ENCODE measurements around the gene NAV3. TPM values are rescaled to one million over a fixed set of nuclear protein-coding genes. Genes with fewer than 3 reads are reported as not detected.

The NAV3 gene
- total and polyA plus RNA-seq, 2 experiments from 2014 or later: 1.2 to 9.0 TPM

GRCh38 chr12:77850698-77851097, 20.0 kb downstream of the NAV3 start:
- no peak overlapping the region for H3K27ac ChIP-seq
- H3K36me3 ChIP-seq: no peaks in the 10 kb centered on the region
- TF ChIP-seq CTCF (IDR thresholded peaks at IDR 0.05; ENCODE audit: low read depth, low read length): no peak
- no peak overlapping the region for H3K4me3 ChIP-seq
- no peak for DNase-seq (ENCODE audit: low read depth in 1 of 2, low spot score in 1 of 2)
- H3K9me3 ChIP-seq (ENCODE audit: low read depth): no peaks in the 10 kb centered on the region
- H3K27me3 ChIP-seq: no peaks in the 10 kb centered on the region
- no peaks in the 10 kb centered on the region for H3K4me1 ChIP-seq (ENCODE audit: low read depth)

- no peak for TF ChIP-seq CTCF (IDR thresholded peaks at IDR 0.05; ENCODE audit: low read depth, low read length)
Measured at GRCh38 chr12:77855548-77855947, 24.9 kb downstream of the NAV3 start.

GRCh38 chr12:77861317-77861716, 30.6 kb downstream of the NAV3 start:
- Histone ChIP-seq H3K9me3 (ENCODE audit: low read depth) (no peaks in the 10 kb centered on the region), H3K27me3 (no peaks in the 10 kb centered on the region), H3K27ac (no peak overlapping the region), H3K4me3 (no peak overlapping the region), H3K4me1 (ENCODE audit: low read depth) (no peaks in the 10 kb centered on the region), H3K36me3 (no peaks in the 10 kb centered on the region)
- TF ChIP-seq CTCF (IDR thresholded peaks at IDR 0.05; ENCODE audit: low read depth, low read length): no peak
- DNase-seq (ENCODE audit: low read depth in 1 of 2, low spot score in 1 of 2): no peak

More at GRCh38 chr12:77855548-77855947, 24.9 kb downstream of the NAV3 start:
- H3K4me3 ChIP-seq: no peak overlapping the region
- H3K27me3 ChIP-seq: no peaks in the 10 kb centered on the region
- no peak for DNase-seq (ENCODE audit: low read depth in 1 of 2, low spot score in 1 of 2)
- no peak overlapping the region for H3K27ac ChIP-seq
- H3K4me1 ChIP-seq (ENCODE audit: low read depth): no peaks in the 10 kb centered on the region
- H3K9me3 ChIP-seq (ENCODE audit: low read depth): no peaks in the 10 kb centered on the region
- H3K36me3 ChIP-seq: no peaks in the 10 kb centered on the region

GRCh38 chr12:77865178-77865577, 34.5 kb downstream of the NAV3 start:
- H3K4me1 ChIP-seq (ENCODE audit: low read depth): no peaks in the 10 kb centered on the region
- no peak for TF ChIP-seq CTCF (IDR thresholded peaks at IDR 0.05; ENCODE audit: low read depth, low read length)
- no peaks in the 10 kb centered on the region for H3K9me3 ChIP-seq (ENCODE audit: low read depth)
- no peaks in the 10 kb centered on the region for H3K36me3 ChIP-seq
- H3K27me3 ChIP-seq: no peaks in the 10 kb centered on the region
- H3K4me3 ChIP-seq: no peak overlapping the region
- DNase-seq (ENCODE audit: low read depth in 1 of 2, low spot score in 1 of 2): no peak
- H3K27ac ChIP-seq: no peak overlapping the region

GRCh38 chr12:77878901-77879300, 48.2 kb downstream of the NAV3 start:
- no peak overlapping the region for H3K27ac ChIP-seq
- TF ChIP-seq CTCF (IDR thresholded peaks at IDR 0.05; ENCODE audit: low read depth, low read length): no peak
- H3K4me3 ChIP-seq: no peak overlapping the region
- no peaks in the 10 kb centered on the region for H3K9me3 ChIP-seq (ENCODE audit: low read depth)
- no peaks in the 10 kb centered on the region for H3K36me3 ChIP-seq
- no peaks in the 10 kb centered on the region for H3K27me3 ChIP-seq
- no peak for DNase-seq (ENCODE audit: low read depth in 1 of 2, low spot score in 1 of 2)
- no peaks in the 10 kb centered on the region for H3K4me1 ChIP-seq (ENCODE audit: low read depth)

GRCh38 chr12:77882709-77883108, 52.0 kb downstream of the NAV3 start:
- Histone ChIP-seq H3K9me3 (ENCODE audit: low read depth) (no peaks in the 10 kb centered on the region), H3K27ac (no peak overlapping the region), H3K36me3 (no peaks in the 10 kb centered on the region), H3K27me3 (no peaks in the 10 kb centered on the region), H3K4me3 (no peak overlapping the region), H3K4me1 (ENCODE audit: low read depth) (no peaks in the 10 kb centered on the region)
- TF ChIP-seq CTCF (IDR thresholded peaks at IDR 0.05; ENCODE audit: low read depth, low read length): no peak
- no peak for DNase-seq (ENCODE audit: low read depth in 1 of 2, low spot score in 1 of 2)

Measured in cardiac muscle cell (in vitro differentiated cells and primary cell).